GM19025 (cell line): Measurements from ENCODE around the gene IGFBP4.

ENCODE experiments used
- ATAC-seq: cut with Tn5 transposase; IDR thresholded peaks from one replicate; pipeline ENCODE4 v1.9.1; 2021; ENCODE audit warnings: mild to moderate bottlenecking, low read depth, moderate library complexity; ENCODE audit not compliant: unreplicated experiment

IGFBP4 gene

DNA sequence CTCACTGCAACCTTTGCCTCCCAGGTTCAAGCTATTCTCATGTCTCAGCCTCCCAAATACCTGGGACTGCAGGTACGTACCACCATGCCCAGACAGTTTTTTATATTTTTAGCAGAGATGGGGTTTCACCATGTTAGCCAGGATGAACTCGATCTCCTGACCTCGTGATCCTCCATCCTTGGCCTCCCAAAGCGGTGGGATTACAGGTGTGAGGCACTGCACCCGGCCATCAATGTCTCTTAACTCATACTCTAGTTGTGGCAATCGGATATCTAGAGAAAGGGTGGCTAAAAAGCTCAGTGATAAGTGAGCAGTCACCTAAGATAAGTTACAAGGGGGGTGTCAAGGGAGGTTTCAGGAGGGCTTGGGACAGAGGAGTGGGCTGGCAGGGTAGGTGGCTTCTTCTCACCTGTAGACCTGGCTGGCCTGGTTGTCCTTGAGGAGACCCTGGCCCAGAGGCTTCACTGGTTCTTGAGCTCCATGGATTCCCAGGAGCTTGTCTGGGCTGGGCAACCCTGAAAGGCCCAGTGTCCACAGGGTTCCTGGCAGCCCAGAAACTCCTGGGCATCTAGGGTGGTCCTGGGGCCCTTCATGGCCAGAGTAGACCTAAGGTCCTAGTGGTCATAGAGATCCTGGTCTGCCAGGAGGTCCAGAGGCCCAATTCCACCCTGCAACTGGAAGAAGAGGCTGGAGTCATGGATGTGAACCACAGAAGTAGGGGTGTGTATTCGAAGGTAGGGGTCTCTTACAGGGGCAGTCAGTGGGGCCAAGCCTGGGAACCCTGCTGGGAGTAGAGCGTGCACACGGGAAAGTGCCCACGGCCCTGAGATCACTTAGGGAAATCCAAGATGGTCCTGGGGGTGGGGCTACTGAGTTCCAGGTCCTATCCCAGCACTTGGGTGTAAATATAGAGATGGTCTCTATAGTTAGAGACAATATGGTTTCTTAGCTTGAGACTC lies 12.7 kb upstream of the IGFBP4 start:
- ATAC-seq = no peak

DNA sequence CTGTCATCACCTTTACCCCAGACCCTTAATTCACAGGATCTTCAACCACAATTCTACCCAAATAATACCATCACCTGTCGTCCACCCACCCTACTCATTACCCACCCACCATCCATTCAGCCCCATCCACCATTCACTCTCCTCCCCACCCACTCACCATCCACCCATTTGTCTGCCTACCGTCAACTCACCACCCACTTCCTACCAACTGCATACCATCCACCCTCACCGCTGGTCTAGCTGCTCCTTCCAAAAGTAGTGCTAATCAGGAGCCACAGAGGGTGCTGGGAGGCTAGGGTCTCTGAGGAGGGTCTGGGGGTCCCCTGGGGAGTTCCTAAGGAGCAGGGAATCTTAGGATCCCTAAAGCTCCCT lies 12.0 kb upstream of the IGFBP4 start:
- ATAC-seq = no peak

DNA sequence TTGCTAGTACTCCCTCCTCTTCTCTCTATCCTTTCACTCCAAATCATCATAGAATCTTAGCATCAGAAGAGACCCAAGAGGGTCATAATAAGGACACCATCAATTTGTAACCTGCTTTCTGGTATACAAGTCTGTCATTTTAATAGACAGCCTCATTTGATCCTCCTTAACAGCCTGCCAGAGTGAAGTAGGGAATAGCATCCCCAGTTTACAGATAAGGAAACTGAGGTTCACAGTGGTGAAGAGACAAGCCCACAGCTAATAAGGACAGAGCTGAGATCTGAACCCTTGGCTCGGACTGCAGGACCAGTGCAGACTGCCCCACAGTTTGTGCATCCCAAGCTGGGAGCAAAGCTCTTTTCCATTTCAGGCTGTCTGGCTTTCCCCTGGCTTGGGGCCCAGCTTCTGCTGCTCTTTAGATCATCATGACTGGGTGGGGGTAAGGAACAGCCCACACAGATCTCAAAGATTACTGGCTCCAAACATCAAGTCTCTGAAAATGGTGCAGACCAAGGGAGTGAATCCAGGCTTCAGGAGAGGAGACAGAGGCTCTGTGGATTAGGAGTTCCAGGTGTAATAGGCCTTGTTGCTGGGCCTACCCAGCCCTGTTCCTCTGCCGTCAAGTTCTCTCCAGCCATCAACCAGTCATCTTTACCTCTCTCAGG lies 10.3 kb upstream of the IGFBP4 start:
- no peak for ATAC-seq

DNA sequence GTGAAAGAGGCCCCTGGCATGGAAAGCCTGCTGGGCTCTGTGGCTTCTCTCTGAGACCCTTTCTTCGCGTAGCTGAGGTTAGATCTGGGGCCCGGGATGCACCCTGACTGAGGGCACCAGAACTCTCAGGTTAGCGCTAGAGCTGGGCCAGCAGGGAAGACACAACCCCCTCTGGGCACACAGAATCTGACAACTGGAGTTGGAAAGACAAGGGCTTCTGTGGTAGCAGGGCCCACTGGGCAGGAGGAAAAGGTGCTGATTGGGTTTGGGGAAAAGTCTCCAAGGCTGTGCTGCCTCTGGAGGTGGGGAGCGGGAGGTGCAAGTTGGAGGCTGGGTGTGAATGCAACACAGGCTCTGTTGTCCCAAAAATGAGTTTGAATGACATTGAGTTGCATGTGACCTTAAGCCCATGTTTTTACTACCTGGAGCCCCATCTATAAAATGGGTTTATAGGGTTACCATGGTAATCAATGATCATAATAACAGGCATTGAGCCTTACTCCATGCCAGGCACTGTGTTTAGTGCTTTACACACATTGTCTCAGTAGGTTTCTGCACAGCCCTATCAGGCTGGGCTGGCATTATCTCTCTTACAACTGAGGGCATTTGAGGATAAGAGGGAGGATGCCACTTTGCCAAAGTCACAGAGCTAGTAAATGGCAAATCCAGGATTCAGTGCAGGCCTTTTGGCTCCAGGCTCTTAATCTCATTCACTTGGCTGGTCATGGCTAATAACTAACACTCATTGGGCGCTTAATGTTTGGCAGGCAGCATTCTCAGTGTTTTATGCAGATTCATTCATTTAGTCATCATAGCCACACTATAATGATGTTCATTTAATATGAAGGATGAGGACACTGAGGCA lies 9.5 kb upstream of the IGFBP4 start:
- ATAC-seq = no peak

DNA sequence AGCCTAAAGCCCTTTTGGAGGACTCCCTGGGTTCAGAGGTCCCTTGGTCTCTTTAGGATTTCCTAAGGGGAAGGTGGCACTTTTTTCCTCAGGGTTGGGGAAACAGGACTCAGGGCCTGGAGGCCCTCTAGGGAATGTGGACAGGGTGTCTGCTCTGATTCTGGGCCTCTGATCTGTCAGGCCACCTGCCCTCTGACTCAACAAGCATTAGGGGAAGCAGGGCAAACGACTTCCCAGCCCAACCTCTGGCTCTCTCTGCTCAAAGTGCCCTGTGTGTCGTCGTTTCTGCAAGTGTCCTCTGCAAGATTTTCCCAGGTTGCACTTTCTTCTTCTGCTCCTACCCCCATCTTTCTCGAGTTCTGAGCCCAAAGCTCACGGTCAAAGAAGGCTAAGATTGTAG lies 6.6 kb upstream of the IGFBP4 start:
- no peak for ATAC-seq

DNA sequence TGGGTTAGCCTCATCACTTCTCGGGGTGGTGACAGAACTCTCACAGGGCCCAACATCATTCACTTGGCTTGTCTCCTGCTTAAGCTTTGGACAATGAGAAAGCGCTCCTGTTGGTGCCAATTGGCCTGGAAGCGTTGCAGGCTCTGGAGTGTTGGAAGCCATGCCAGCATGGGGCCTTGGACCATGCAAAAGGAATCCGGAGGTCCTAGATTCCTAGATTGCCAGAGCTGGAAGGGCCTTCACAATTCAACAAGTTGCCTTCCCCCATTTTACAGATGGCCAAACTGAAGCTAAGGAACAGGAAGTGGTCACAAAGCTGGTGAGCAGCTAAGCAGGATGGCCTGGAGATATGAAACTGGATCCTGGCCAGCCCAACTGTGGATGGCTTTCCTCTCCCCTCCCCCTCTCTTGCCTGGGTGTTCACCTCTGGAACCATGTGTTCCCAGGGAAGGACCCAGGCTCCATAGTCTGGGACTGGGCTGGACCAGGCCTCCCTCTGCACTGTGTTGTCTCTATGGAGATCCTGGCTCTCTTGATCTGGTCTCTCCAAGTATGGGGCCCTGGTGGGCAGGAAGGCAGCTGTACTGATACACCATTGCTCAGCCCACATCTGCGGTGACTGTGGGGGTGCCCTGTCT lies 6.0 kb upstream of the IGFBP4 start:
- no peak for ATAC-seq

DNA sequence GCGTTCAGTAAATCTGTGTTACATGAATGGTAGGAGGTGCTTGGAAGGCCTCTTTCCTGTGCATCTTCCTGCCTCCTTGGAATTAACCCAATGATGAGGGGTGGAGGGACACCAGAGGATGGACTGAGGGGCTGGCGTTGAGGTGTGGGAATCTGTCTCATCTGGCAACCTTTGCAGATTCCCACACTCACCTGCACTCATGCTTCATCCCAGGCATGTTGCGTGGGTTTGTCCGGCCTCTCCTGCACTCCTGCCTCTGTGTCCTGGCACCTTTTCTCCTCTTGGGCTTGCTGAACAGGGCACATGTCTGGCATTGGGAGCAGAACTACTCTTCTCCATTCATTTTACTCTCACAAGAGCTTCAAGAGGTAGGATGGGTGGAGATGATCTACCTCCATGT lies 3.1 kb upstream of the IGFBP4 start:
- ATAC-seq = no peak

DNA sequence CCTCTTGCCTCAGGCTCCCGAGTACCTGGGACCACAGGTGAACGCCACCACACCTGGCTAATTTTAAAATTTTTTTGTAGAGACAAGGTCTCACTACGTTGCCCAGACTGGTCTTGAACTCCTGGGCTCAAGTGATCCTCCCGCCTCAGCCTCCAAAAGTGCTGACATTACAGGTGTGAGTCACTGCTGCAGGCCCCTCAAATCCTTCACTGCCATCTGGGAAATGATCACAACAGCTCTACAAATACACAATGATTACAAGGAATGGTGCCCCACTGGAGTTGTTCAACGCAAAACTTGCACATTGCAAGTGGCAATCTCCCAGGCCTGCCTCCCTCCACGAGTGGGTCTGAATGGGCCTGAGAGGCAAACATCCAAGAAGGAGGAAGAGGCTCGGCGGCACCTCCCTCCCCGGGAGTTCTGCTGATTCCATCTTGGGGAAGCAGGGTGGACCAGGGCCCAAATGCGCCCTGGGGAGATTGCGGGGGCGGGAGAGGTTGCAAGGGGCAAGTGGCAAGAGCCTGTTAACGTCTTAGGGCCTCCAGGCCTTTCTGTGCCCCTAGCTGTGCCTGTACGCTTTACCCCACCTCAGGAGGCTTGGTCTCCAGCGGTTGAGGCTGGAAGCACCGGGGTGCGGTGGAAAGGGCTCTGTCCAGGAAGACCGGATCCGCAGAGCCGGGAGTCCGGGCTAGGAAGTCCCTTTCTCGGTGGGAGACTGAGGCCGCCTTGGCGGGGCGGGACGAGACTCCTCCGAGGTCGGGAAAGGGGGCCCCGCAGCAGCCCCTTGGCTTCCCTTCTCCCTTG lies 656 bp upstream of the IGFBP4 start:
- ATAC-seq = no peak

DNA sequence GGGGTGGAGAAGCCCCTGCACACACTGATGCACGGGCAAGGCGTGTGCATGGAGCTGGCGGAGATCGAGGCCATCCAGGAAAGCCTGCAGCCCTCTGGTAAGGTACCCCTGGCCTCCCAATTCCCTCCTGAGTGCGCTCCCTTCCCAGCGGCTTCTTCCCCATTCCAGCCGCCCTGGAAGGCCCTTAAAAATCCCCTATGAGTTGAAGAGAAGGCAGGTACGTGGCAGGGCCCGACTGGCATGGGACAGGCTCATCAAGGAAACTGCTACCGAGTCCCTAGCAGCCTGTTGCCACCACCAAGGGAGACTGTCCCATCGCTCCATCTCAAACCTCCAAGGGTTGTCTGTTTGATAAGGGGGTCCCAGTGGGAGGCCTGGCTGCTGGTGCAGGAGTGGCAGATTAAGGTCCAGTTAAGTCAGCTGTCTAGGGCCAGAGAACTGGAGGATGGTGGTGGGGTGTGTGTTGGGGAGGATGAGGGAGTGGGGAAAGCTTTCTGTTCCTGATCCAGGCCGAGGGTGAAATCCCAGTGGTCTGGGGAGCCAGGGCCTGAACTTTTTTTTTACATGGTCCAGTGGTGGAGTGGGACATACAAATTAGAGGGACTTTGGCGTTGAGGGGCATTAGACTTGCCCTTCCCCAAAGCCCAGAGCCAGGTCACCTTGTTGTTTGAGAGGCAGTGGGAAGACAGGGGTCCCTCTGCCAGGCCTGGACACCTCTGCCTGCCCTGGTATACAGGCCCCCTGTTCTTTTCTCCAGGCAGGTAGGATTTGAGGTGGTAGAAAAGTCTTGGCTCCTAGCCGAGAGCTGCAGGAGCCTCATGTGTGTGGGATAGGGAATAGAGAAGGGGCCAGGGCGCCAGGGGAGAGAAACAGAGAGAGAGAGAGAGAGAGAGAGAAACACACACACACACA lies 994 bp downstream of the IGFBP4 start:
- no peak for ATAC-seq

DNA sequence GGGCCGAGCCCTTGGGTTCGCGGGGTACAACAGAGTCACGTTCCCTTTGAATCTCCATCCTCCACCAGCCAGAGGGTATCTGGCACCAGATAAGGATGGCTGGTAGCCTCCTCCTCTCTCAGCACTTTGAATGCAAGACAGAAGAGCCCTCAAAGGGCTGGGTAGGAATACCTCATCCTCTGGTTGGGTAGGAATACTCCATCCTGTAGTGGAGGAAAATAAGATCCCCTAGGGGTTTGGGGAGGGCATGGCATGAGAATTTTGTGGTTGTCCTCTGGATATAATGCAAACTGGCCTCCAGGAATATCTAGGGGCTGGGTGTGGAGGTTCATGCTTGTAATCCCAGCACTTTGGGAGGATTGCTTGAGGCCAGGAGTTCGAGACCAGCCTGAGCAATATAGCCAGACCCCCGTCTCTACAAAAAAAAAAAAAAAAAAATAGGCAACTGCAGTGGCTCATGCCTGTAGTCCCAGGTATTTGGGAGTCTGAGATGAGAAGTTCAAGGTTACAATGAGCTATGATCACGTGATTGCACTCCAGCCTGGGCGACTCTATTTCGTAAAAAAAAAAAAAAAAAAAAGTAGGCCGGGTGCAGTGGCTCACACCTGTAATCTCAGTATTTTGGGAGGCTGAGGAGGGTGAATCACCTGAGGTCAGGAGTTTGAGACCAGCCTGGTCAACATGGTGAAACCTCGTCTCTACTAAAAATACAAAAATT lies 2.7 kb downstream of the IGFBP4 start:
- no peak for ATAC-seq

DNA sequence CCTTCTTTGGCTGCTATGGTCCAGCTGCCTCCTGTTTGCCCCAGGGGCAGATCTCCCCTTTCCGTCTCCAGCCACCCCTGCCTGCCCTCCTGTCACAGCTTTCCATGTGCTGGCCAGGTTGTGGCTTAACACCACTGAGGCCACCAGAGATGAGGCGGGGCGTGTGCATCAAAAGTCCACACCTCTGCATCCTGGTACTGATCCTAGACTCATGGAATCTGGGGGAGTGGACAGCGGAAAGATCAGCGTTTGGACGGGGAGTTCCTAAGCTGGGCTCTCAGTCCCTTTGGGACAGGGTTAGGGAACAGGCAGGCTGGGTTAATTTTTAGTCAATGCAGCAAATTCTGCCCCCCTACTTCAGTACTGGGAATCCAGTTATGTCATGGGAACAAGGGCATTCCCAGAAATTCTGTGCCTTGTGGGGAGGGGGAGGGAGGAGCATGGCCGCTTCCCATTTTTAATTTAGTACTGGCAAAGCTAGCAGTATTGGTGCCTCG lies 3.9 kb downstream of the IGFBP4 start:
- no peak for ATAC-seq

DNA sequence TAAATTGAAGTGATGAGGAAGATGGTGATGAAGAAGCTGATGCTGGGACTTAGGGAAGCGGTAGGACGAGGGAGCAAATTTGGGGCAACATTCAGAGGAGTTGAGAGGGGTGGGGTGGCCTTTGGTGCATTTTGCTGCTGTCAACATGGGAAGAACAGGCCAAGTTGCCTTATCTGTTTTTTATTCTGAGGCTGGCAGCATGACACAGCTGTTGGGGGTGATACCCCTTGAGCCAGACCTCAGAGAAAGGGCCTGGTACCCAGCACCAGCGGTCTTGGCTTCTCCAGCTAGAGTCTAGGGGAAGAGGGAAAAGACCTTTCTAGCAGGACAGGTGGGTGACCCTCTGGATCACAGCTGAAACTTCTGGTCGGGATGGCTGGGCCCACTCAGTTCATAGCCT lies 4.6 kb downstream of the IGFBP4 start:
- no peak for ATAC-seq

DNA sequence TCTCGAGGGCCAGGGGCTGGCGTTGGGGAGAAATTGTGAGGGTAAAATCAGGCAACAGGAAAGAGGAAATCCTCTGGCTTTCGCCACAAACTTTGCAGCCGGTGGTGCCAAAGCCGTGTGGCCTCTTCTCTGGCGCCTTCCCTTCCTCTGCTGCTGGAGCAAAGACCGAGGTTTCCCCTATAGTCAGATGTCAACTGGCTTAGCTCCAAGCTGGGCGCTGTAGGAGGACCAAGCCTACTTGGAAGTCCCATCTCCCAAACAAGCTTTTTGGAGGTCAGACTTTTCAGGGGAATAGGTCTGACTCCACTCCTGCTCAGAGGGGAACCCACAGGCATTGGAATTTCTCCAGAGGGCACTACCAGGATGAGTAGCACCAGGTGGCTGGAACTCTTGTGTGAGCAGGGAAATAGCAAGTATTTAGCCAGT lies 5.0 kb downstream of the IGFBP4 start:
- ATAC-seq = no peak

DNA sequence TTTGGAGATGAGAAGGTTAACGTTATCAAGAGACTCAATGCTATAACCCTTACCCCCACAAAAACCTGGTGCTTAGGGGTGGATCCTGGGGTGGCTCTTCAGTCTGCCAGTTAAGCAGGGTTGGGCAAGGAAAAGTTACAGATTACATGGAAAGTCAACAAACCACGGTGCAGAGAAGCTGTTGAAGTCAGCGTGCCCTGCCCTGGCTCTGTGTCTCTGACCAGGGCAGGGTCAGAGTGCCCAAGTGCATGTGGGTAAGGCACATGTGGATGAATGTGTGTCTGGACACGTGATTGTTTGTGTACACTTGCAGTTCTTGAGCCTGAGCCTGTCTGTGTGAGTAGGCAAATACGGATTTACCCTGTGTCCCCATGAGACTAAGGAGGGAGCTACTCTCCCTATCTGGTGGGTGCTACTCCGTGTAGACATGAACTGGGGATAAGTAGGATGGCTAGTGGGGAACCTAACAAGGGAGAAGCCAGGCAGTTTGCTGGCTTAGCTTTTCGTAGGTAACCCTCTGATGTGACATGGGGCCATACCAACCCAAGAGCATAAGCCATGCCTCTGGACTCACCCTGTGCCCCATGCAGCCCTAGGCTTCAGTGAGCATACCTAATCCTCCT lies 5.5 kb downstream of the IGFBP4 start:
- ATAC-seq = no peak

DNA sequence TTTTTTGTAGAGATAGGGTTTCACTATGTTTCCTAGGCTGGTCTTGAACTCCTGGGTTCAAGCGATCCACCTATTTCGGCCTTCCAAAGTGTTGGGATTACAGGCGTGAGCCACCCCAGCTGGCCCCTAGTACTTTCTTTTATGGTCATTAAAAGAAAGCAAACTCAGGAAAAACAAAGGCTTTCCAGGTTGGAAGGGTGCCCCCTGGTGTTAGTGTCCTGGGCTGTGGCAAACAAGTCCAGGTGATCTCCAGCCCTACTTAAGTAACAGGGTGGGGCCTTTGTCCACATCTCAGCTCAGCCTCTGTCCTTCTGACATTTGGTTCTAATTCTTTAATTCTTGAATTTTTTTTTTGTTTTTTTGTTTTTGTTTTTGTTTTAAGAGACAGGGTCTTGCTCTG lies 6.9 kb downstream of the IGFBP4 start:
- ATAC-seq = no peak

DNA sequence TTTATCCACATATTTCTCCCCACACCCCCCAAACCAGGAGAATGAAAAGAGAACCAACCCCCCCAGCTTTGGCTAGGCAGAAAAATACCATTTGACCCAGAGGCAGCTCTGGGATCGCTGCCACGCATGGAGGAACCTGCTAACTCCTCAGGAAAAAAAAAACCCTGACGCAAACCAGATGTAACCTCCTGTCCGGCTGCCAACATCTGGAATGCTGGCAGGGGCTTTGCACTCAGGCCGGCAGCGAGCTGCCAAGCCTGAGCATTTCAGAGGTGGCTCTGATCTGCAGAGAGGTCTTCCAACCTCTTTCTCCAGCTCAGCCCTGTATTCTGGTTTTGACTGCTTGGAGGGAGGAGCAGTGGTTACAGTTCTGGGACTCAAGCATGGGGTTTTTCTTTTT lies 8.2 kb downstream of the IGFBP4 start:
- no peak for ATAC-seq

DNA sequence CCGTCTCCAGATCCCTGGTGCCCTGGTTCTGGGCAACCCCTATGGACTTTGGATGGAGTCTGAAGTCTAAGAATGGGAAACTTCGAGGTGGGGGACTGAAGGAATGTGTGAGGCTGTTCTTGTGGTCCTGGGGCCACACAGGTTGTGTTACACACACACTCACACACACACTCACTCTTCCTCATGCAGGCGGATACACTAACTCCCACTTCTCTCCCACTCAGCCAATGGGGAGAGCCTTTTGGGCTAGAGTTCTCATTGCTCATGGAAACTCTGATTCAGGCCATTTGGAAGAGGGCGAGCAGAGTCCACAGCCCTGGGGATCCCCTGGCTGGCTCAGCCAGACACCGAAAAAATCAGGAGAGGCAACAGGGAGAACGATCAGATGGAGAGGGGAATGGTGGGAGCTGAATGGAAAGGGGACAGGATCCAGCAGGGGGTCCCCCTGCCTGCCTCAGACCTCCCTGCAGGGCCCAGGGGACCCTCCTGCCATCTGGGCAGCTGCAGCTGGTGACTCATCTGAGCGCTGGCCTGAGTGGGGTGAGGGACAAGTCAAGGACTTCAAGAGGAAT lies 9.1 kb downstream of the IGFBP4 start:
- no peak for ATAC-seq
